ENCODE data around the gene NCBP1.
"Not testable (repeated sequence)": the region's sequence is repeated elsewhere in the genome, so short reads cannot be mapped to it uniquely, and the experiment has no call there.

The NCBP1 gene

DNA sequence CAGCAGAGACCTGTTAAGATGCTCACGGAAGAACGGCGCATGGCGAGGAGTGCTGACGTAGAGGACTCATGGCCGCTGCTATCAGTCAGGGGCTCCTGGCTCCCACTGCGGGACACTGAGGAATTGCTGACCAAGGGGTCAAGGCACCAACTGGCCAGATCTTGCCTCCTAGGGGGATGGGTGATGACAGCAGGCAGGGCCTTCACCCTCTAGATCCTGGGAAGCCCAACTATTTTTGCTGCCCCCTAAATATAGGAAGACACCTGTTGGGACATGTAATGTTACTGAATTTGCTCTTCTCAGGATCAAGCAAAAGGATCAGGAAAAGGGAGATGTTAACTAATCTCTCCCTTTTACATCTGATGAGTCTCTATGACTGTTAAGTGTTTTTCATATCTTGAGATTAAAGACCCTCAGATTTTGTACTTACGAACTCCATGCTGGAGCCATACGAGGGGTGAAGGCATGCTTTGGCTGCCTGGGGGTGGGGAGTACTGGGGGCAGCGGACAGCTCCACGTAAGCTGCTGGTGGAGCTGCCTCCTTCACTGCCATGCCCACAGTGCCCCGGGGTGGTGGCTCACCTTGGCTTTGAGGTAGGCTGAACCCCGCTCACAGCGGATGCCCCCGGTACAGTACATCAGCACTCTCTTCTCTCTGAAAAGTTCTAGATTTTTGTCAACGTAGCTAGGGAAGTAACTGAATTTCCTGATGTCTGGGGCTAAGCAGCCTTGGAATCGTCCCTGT lies 28.5 kb upstream of the NCBP1 start:
- Histone ChIP-seq H3K9me3 (ENCODE audit: insufficient read depth, low read length) (no peaks in the 10 kb centered on the region), H3K4me3 (ENCODE audit: insufficient read length, low read depth) (no peak overlapping the region), H3K4me1 (ENCODE audit: insufficient read depth, insufficient read length) (no peaks in the 10 kb centered on the region), H3K36me3 (ENCODE audit: insufficient read depth, insufficient read length, low read length) (peaks cover 87% of the 10 kb centered on the region), H3K27me3 (ENCODE audit: insufficient read depth, insufficient read length) (no peaks in the 10 kb centered on the region), H3K9ac (ENCODE audit: insufficient read length, low read depth) (no peak overlapping the region)
- no peak for TF ChIP-seq SUZ12 (IDR thresholded peaks at IDR 0.05; ENCODE audit: extremely low read depth, insufficient read depth, insufficient read length)
- TF ChIP-seq ZNF274 (IDR thresholded peaks at IDR 0.05; ENCODE audit: low read depth, low read length), result no peak
- no peak for TF ChIP-seq YY1 (IDR thresholded peaks at IDR 0.05; ENCODE audit: insufficient read depth, insufficient read length)
- no peak for DNase-seq (ENCODE audit: low read depth, low spot score)

DNA sequence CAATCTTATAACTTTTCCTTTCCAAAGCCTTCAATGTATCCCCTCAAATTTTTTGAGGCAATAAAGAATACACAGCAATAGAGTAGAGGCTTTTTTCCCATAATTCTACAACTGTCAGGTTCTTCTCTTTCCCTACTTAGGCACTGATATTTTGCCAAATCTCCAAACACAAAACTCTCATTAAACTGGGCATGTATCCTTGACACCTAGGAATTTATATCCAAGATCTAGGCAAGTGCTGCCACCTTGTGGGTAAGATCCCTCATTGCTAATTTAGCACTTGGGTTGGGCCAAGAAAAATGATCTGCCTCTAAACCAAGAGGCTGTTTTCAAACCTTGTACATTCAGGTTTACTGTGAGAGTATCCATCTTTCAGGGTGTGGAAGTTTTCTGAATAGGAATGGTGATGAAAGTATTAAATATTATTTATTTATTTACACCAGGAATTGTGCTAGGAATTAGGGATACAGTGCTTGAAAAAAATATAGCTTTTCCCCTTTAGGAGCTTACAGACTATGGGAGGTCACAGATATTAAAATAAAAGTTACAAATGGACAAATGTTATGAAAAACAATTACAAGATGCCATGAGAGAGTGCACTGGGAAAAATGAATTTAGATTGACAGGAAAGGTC lies 18.1 kb upstream of the NCBP1 start:
- peaks cover 47% of the 10 kb centered on the region for H3K36me3 ChIP-seq (ENCODE audit: insufficient read depth, insufficient read length, low read length)
- no peak overlapping the region for H3K4me3 ChIP-seq (ENCODE audit: insufficient read length, low read depth)
- no peaks in the 10 kb centered on the region for H3K27me3 ChIP-seq (ENCODE audit: insufficient read depth, insufficient read length)
- no peaks in the 10 kb centered on the region for H3K4me1 ChIP-seq (ENCODE audit: insufficient read depth, insufficient read length)
- no peak overlapping the region for H3K9ac ChIP-seq (ENCODE audit: insufficient read length, low read depth)
- TF ChIP-seq ZNF274 (IDR thresholded peaks at IDR 0.05; ENCODE audit: low read depth, low read length) (no peak), YY1 (IDR thresholded peaks at IDR 0.05; ENCODE audit: insufficient read depth, insufficient read length) (no peak), SUZ12 (IDR thresholded peaks at IDR 0.05; ENCODE audit: extremely low read depth, insufficient read depth, insufficient read length) (no peak)
- DNase-seq (ENCODE audit: low read depth, low spot score), result peak; percentile 55
- H3K9me3 ChIP-seq (ENCODE audit: insufficient read depth, low read length), result peaks cover 11% of the 10 kb centered on the region; the same call in 1 of the 2 replicates

DNA sequence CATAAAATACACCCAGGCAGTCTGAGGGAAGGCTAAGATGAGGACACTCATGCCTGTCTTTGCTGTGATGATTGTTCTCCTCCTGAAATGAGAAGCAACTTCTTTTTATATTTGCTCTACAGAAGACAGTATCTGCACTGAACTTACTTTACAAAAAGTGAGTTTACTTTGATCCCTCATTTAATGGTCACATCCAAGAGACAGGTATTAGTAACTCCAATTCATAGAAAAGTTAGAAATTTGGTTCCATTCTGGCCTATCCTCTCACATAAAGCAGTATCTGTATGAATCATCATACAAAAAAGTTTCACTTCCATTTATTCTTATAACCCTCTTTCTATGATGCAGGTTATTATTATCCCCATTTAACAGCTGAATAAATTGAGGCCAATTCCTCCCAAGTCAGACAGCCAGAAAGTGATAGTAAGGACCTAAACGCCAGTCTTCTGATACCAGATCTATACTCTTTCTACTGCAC lies 15.6 kb upstream of the NCBP1 start:
- DNase-seq (ENCODE audit: low read depth, low spot score), result no peak
- H3K4me1 ChIP-seq (ENCODE audit: insufficient read depth, insufficient read length), result no peaks in the 10 kb centered on the region
- H3K9me3 ChIP-seq (ENCODE audit: insufficient read depth, low read length), result peaks cover 30% of the 10 kb centered on the region; the same call in 1 of the 2 replicates
- no peak overlapping the region for H3K4me3 ChIP-seq (ENCODE audit: insufficient read length, low read depth)
- no peak for TF ChIP-seq SUZ12 (IDR thresholded peaks at IDR 0.05; ENCODE audit: extremely low read depth, insufficient read depth, insufficient read length)
- no peak for TF ChIP-seq YY1 (IDR thresholded peaks at IDR 0.05; ENCODE audit: insufficient read depth, insufficient read length)
- no peak for TF ChIP-seq ZNF274 (IDR thresholded peaks at IDR 0.05; ENCODE audit: low read depth, low read length)
- peaks cover 45% of the 10 kb centered on the region for H3K36me3 ChIP-seq (ENCODE audit: insufficient read depth, insufficient read length, low read length)
- H3K9ac ChIP-seq (ENCODE audit: insufficient read length, low read depth), result no peak overlapping the region
- H3K27me3 ChIP-seq (ENCODE audit: insufficient read depth, insufficient read length), result no peaks in the 10 kb centered on the region

DNA sequence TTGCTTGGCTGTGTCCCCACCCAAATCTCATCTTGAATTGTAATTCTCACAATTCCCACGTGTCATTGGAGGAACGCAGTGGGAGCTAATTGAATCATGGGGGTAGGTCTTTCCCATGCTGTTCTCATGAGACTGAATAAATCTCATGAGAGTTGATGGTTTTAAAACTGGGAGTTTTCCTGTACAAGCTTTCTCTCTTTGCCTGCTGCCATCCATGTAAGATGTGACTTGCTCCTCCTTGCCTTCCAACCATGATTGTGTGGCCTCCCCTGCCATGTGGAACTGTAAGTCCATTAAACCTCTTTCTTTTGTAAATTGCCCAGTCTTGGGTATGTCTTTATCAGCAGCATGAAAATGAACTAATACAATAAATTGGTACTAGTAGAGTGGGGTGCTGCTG lies 13.6 kb upstream of the NCBP1 start:
- not testable (repeated sequence) for H3K4me3 ChIP-seq (ENCODE audit: insufficient read length, low read depth); DNase-seq (ENCODE audit: low read depth, low spot score); H3K9ac ChIP-seq (ENCODE audit: insufficient read length, low read depth); H3K4me1 ChIP-seq (ENCODE audit: insufficient read depth, insufficient read length); H3K27me3 ChIP-seq (ENCODE audit: insufficient read depth, insufficient read length)
- Histone ChIP-seq H3K36me3 (ENCODE audit: insufficient read depth, insufficient read length, low read length) (peaks cover 45% of the 10 kb centered on the region), H3K9me3 (ENCODE audit: insufficient read depth, low read length) (peaks cover 44% of the 10 kb centered on the region; the same call in 1 of the 2 replicates)

DNA sequence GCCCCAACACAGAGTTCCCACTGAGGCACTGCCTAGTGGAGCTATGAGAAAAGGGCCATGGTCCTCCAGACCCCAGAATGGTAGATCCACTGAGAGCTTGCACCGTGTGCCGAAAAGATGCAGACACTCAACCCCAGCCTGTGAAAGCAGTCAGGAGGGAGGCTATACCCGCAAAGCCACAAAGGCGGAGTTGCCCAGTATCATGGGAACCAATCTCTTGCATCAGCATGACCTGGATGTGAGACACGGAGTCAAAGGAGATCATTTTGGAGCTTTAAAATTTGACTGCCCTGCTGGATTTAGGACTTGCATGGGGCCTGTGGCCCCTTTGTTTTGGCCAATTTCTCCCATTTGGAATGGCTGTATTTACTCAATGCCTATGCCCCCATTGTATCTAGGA lies 11.1 kb upstream of the NCBP1 start:
- H3K27me3 ChIP-seq (ENCODE audit: insufficient read depth, insufficient read length); H3K4me3 ChIP-seq (ENCODE audit: insufficient read length, low read depth); H3K4me1 ChIP-seq (ENCODE audit: insufficient read depth, insufficient read length); H3K9ac ChIP-seq (ENCODE audit: insufficient read length, low read depth); DNase-seq (ENCODE audit: low read depth, low spot score): not testable (repeated sequence)
- Histone ChIP-seq H3K36me3 (ENCODE audit: insufficient read depth, insufficient read length, low read length) (peaks cover 51% of the 10 kb centered on the region), H3K9me3 (ENCODE audit: insufficient read depth, low read length) (peaks cover 44% of the 10 kb centered on the region; the same call in 1 of the 2 replicates)

DNA sequence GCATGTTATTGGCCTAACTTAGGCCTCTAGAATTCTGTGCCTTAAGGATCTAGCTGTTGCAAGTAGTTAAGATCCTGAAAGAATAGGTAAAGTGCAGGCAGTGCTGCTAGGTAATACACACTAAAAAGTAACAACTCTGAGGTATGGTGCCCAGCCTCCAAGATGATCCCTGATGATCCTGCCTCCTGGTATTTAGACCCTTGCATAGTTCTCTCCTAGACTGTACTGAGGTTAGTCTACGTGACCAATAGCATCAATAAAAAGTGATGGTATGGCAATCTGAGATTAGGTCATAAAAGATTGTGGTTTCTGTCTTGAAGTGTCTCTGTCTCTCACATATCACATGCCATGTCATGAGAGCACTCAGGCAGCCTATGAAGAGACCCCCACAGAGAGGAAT lies 9.7 kb upstream of the NCBP1 start:
- H3K27me3 ChIP-seq (ENCODE audit: insufficient read depth, insufficient read length), result no peaks in the 10 kb centered on the region
- no peak overlapping the region for H3K4me3 ChIP-seq (ENCODE audit: insufficient read length, low read depth)
- TF ChIP-seq ZNF274 (IDR thresholded peaks at IDR 0.05; ENCODE audit: low read depth, low read length) (no peak), YY1 (IDR thresholded peaks at IDR 0.05; ENCODE audit: insufficient read depth, insufficient read length) (no peak), SUZ12 (IDR thresholded peaks at IDR 0.05; ENCODE audit: extremely low read depth, insufficient read depth, insufficient read length) (no peak)
- H3K9me3 ChIP-seq (ENCODE audit: insufficient read depth, low read length), result peaks cover 44% of the 10 kb centered on the region; the same call in 1 of the 2 replicates
- no peaks in the 10 kb centered on the region for H3K4me1 ChIP-seq (ENCODE audit: insufficient read depth, insufficient read length)
- no peak for DNase-seq (ENCODE audit: low read depth, low spot score)
- H3K9ac ChIP-seq (ENCODE audit: insufficient read length, low read depth), result no peak overlapping the region
- peaks cover 54% of the 10 kb centered on the region for H3K36me3 ChIP-seq (ENCODE audit: insufficient read depth, insufficient read length, low read length)

DNA sequence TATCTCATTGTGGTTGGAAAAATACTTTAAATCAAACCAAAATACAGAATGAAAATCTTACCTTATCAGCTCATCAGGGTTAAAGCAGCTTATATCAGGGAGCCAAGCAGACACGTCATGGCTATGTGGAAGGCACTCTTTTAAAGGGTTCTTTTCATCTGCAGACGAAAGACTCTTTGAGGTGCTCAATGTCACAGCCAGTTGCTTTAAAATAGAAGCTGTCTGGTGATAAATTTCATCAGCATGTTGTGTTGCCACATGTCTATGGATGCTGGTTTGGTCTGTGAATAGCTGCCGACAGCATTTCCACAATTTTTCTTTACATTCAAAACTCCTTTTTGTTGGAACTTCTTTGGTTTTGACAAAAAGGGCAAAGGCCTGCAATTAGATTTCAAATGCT lies 8.0 kb upstream of the NCBP1 start:
- Histone ChIP-seq H3K36me3 (ENCODE audit: insufficient read depth, insufficient read length, low read length) (peaks cover 59% of the 10 kb centered on the region), H3K9ac (ENCODE audit: insufficient read length, low read depth) (no peak overlapping the region), H3K27me3 (ENCODE audit: insufficient read depth, insufficient read length) (no peaks in the 10 kb centered on the region), H3K4me1 (ENCODE audit: insufficient read depth, insufficient read length) (no peaks in the 10 kb centered on the region), H3K9me3 (ENCODE audit: insufficient read depth, low read length) (peaks cover 33% of the 10 kb centered on the region; the same call in 1 of the 2 replicates), H3K4me3 (ENCODE audit: insufficient read length, low read depth) (no peak overlapping the region)
- TF ChIP-seq ZNF274 (IDR thresholded peaks at IDR 0.05; ENCODE audit: low read depth, low read length) (no peak), SUZ12 (IDR thresholded peaks at IDR 0.05; ENCODE audit: extremely low read depth, insufficient read depth, insufficient read length) (no peak), YY1 (IDR thresholded peaks at IDR 0.05; ENCODE audit: insufficient read depth, insufficient read length) (no peak)
- DNase-seq (ENCODE audit: low read depth, low spot score), result no peak

Data from NT2/D1 (cell line).